Lower lobe of right lung (tissue), 2 donors: ENCODE data around the gene OBSL1. TPM values are rescaled to one million over a fixed set of nuclear protein-coding genes. Genes with fewer than 3 reads are reported as not detected.

Experiments used
- ATAC-seq, 2 donors: fragments of 200-7000 bp; cut with Tn5 transposase; one replicate each; pipeline ENCODE4 v1.9.1; 2020 to 2022; ENCODE audit warnings: mild to moderate bottlenecking in 2 of 2, moderate library complexity in 2 of 2
- DNase-seq: peaks from one replicate; pipeline ENCODE4 v3.0.0-alpha.2; 2020
- H3K27ac ChIP-seq: fragments of 200-600 bp; one replicate; pipeline ENCODE4 v1.8.0; 2022
- H3K27me3 ChIP-seq: fragments of 200-600 bp; one replicate; pipeline ENCODE4 v1.8.0; 2022; ENCODE audit warnings: low read depth
- H3K36me3 ChIP-seq: fragments of 200-600 bp; one replicate; pipeline ENCODE4 v1.8.0; 2022; ENCODE audit warnings: mild to moderate bottlenecking
- H3K4me1 ChIP-seq: fragments of 200-600 bp; one replicate; pipeline ENCODE4 v1.8.0; 2022
- H3K4me3 ChIP-seq: fragments of 200-600 bp; one replicate; pipeline ENCODE4 v1.8.0; 2022; ENCODE audit warnings: mild to moderate bottlenecking
- H3K9me3 ChIP-seq: fragments of 200-600 bp; one replicate; pipeline ENCODE4 v1.8.0; 2022
- CTCF ChIP-seq: fragments of 200-600 bp; IDR thresholded peaks from one replicate; pipeline ENCODE4 v1.8.0; 2022; ENCODE audit warnings: antibody characterized with exemption, mild to moderate bottlenecking
- intact Hi-C: fragments of 100-400 bp; cut with DNase I; formaldehyde crosslinking; loops from one replicate; pipeline ENCODE4 v1.11.0; 2022
- total RNA-seq: library from RNA; stranded (reverse); fragmentation: NEBNext Ultra II Directional; extraction: Animal tissue kit (Norgen Biotek cat#: 25700); gene quantifications from one replicate; pipeline ENCODE4 v1.2.1, GENCODE V29; 2021
- donor health status: DM: no; HTN: yes; CAD: no; lungs with severe emphysema.

Gene OBSL1
- total RNA-seq, 1 donor from 2014 or later: 49.4 TPM

GRCh38 chr2:219569041-219569440 is 2.3 kb downstream of the OBSL1 start:
- no peak for TF ChIP-seq CTCF
- H3K36me3 ChIP-seq: peaks cover 21% of the 10 kb centered on the region
- DNase-seq: no peak
- peaks cover 14% of the 10 kb centered on the region for H3K27me3 ChIP-seq
- ATAC-seq: no peak
- H3K4me1 ChIP-seq: peaks cover 11% of the 10 kb centered on the region
- no peak overlapping the region for H3K4me3 ChIP-seq
- H3K27ac ChIP-seq: no peak overlapping the region
- intact Hi-C loops: no loop called here
- no peaks in the 10 kb centered on the region for H3K9me3 ChIP-seq

GRCh38 chr2:219567791-219568361 is 3.5 kb downstream of the OBSL1 start:
- DNase-seq (no peak), ATAC-seq (no peak)
- H3K27ac ChIP-seq: no peak overlapping the region
- H3K9me3 ChIP-seq: no peaks in the 10 kb centered on the region
- H3K27me3 ChIP-seq: peaks cover 14% of the 10 kb centered on the region
- intact Hi-C loops: no loop called here
- H3K4me1 ChIP-seq: peaks cover 11% of the 10 kb centered on the region
- no peak overlapping the region for H3K4me3 ChIP-seq
- H3K36me3 ChIP-seq: peaks cover 24% of the 10 kb centered on the region
- TF ChIP-seq CTCF: no peak

GRCh38 chr2:219567131-219567530 is 4.2 kb downstream of the OBSL1 start:
- peaks cover 28% of the 10 kb centered on the region for H3K36me3 ChIP-seq
- ATAC-seq (no peak), DNase-seq (no peak)

GRCh38 chr2:219566640-219567039 is 4.7 kb downstream of the OBSL1 start:
- no peak for ATAC-seq
- Histone ChIP-seq H3K27me3 (peaks cover 8% of the 10 kb centered on the region), H3K4me3 (no peak overlapping the region), H3K9me3 (no peaks in the 10 kb centered on the region), H3K4me1 (peaks cover 11% of the 10 kb centered on the region), H3K36me3 (peaks cover 28% of the 10 kb centered on the region), H3K27ac (no peak overlapping the region)
- intact Hi-C loops: no loop called here
- no peak for DNase-seq
- TF ChIP-seq CTCF: no peak

More at GRCh38 chr2:219567131-219567530, 4.2 kb downstream of the OBSL1 start:
- H3K9me3 ChIP-seq: no peaks in the 10 kb centered on the region
- peaks cover 11% of the 10 kb centered on the region for H3K27me3 ChIP-seq
- no peak for TF ChIP-seq CTCF
- H3K4me1 ChIP-seq: peaks cover 11% of the 10 kb centered on the region
- intact Hi-C loops: no loop called here
- H3K27ac ChIP-seq: no peak overlapping the region
- no peak overlapping the region for H3K4me3 ChIP-seq

GRCh38 chr2:219565130-219566080 is 5.9 kb downstream of the OBSL1 start:
- intact Hi-C loops: no loop called here
- TF ChIP-seq CTCF: no peak
- no peak for DNase-seq
- Histone ChIP-seq H3K9me3 (no peaks in the 10 kb centered on the region), H3K27ac (no peak overlapping the region), H3K4me3 (no peak overlapping the region), H3K27me3 (peaks cover 6% of the 10 kb centered on the region), H3K4me1 (peaks cover 11% of the 10 kb centered on the region), H3K36me3 (peaks cover 28% of the 10 kb centered on the region)
- ATAC-seq: no peak
